SU-DHL-6 (cell line): ENCODE measurements around the gene ZHX3.

ENCODE experiments used
- EZH2phosphoT487 ChIP-seq: fragments of 200-600 bp; sonication (generic), shearing (Covaris generic); conservative IDR thresholded peaks from 2 replicates; pipeline ENCODE4 v1.6.1; 2018; ENCODE audit warnings: mild to moderate bottlenecking, antibody characterized with exemption, low read length, moderate library complexity, mixed read lengths
- TF ChIP-seq, protein P1 (sequence below): fragments of 200-600 bp; sonication (generic); IDR thresholded peaks from one replicate; pipeline ENCODE4 v1.5.1; 2017; ENCODE audit warnings: antibody characterized with exemption, mild to moderate bottlenecking, low read length, moderate library complexity; ENCODE audit not compliant: insufficient read depth, poor library complexity, severe bottlenecking

DNA sequence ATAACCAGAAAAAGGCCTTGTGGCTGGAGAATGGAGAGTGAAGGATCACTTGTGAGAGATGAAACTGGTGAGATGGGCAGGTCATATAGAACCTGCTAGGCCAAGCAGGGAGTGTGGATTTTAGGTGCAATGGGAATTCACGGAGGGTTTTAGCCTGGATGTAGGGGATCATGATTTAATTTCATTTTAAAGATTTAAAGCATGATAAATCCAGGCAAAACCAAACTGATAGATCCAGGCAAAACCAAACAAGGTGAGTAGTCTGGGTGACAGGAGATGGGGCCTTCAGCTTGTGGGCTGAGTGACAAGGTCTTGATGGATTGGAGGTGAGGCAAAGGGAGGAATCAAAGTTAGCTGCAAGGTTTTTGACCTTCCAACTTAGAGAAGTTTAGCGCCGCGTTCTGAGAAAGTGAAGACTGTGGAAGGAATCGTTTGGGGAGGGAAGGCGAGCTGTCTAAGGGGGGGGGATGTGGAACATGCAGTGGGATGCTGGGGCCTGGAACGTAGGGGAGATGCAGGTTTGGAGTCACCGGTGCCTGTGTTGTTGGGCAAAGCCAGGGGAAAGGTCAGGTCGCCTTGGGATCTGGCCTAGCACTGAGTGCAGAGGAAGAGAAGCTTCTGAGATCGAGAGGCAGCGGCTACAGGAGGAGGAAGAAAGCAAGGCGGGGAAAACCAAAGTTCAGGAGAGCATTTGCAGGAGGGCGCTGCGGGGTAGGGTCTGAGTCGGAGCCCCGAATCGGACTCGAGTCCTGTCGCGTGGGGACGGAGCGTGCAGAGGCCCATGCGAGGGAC is 181.4 kb downstream of the ZHX3 start:
- no peak for TF ChIP-seq EZH2phosphoT487
- TF ChIP-seq, protein P1, sequence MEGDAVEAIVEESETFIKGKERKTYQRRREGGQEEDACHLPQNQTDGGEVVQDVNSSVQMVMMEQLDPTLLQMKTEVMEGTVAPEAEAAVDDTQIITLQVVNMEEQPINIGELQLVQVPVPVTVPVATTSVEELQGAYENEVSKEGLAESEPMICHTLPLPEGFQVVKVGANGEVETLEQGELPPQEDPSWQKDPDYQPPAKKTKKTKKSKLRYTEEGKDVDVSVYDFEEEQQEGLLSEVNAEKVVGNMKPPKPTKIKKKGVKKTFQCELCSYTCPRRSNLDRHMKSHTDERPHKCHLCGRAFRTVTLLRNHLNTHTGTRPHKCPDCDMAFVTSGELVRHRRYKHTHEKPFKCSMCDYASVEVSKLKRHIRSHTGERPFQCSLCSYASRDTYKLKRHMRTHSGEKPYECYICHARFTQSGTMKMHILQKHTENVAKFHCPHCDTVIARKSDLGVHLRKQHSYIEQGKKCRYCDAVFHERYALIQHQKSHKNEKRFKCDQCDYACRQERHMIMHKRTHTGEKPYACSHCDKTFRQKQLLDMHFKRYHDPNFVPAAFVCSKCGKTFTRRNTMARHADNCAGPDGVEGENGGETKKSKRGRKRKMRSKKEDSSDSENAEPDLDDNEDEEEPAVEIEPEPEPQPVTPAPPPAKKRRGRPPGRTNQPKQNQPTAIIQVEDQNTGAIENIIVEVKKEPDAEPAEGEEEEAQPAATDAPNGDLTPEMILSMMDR = no peak
